NCI-H82 treated with DMSO at 0.1 percent for 48 hours (cell line): ENCODE measurements around the gene PGRMC2.
"Not testable (repeated sequence)": the region's sequence is repeated elsewhere in the genome, so short reads cannot be mapped to it uniquely, and the experiment has no call there.

Experiments used
- DNase-seq: peaks from one replicate; lab custom pipeline; 2025; ENCODE audit not compliant: unreplicated experiment; lab: John Stamatoyannopoulos, UW

PGRMC2 gene

GRCh38 chr4:128271551-128271950, 16.1 kb downstream of the PGRMC2 start:
- no peak for DNase-seq

DNA sequence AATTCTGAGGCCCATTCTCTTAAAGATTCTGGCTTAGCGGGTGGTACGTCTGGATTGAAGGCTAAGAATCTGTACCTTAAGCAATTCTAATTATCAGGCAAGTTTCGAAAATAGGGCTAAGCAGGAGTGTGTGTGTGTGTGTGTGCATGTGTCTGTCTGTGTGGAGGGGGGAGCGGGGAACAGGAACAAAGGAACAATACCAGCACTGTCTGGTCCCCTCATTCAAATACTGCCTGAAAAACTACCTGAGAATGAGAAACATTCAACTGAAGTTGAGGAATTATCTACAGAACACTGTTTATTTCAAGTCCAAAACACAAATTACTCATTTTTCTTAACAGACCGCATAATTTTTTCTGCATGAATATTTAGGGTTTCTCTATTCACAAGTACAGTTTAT, 18.6 kb downstream of the PGRMC2 start:
- no peak for DNase-seq

- DNase-seq, result no peak
These were observed 19.9 kb downstream of the PGRMC2 start for GRCh38 chr4:128267745-128268144.

GRCh38 chr4:128267171-128267570, 20.4 kb downstream of the PGRMC2 start:
- not testable (repeated sequence) for DNase-seq

DNA sequence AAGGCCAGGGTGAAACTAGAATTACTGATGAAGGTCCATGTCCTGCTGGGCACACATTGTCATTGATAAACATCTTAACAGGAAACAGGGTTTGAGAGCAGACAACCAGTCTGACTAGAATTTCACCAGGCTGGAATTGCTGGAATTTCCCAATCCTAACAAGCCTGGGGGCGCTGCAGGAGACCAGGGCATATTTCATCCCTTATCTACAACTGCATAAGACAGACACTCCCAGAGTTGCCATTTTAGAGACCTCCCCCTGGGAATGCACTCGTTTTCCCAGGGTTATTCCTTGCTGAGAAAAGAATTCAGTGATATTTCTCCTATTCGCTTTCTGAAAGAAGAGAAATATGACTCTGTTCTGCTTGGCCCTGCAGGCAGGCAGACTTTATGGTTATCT, 22.1 kb downstream of the PGRMC2 start:
- not testable (repeated sequence) for DNase-seq

DNA sequence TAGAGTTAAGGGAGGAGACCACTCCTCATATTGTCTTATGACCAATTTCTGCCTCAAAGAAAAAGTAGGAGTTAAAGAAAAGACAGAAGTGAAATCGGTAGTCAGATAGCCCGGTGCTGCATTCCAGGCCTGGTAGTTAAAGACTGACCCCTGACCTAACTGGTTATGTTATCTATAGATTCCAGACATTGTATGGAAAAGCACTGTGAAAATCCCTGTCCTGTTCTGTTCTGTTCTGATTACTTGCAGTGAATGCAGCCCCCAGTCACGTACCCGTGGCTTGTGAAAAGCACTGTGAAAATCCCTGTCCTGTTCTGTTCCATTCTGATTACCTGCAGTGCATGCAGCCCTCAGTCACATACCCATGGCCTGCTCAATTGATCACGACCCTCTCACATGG, 27.7 kb downstream of the PGRMC2 start:
- not testable (repeated sequence) for DNase-seq

DNA sequence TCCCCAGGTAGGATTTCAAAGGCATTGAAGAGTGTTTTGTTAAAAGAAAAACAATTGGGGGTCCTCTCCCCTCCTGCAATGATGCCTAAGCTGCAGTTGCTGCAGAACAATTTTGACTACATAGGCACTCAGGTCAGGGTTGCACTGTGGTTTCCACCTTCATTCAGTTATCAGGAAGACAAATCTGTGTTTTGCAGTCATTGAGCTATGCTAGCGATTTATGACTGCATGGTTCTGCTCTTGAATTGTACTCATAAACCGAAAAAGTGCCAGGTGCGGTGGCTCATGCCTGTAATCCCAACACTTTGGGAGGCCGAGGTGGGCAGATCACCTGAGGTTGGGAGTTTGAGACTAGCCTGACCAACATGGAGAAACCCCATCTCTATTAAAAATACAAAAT, 29.4 kb downstream of the PGRMC2 start:
- not testable (repeated sequence) for DNase-seq

GRCh38 chr4:128256539-128256938, 31.1 kb downstream of the PGRMC2 start:
- DNase-seq, result no peak

DNA sequence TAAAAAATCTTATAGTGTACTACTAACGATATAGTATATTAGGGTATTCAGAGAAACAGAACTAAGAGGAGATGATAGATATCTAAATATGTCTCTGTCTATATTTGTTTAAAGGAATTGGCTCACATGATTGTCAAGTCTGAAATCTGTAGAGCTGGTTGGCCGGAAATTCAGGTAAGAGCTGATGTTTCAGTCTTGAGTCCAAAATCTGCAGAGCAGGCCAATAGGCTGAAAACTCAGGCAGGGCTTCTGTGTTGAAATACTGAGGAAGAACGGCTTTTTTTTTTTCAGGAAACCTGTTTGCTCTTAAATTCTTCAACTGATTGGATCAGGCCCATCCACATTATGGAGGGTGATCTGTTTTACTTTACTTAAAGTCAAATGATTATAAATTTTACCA, 31.7 kb downstream of the PGRMC2 start:
- no peak for DNase-seq

DNA sequence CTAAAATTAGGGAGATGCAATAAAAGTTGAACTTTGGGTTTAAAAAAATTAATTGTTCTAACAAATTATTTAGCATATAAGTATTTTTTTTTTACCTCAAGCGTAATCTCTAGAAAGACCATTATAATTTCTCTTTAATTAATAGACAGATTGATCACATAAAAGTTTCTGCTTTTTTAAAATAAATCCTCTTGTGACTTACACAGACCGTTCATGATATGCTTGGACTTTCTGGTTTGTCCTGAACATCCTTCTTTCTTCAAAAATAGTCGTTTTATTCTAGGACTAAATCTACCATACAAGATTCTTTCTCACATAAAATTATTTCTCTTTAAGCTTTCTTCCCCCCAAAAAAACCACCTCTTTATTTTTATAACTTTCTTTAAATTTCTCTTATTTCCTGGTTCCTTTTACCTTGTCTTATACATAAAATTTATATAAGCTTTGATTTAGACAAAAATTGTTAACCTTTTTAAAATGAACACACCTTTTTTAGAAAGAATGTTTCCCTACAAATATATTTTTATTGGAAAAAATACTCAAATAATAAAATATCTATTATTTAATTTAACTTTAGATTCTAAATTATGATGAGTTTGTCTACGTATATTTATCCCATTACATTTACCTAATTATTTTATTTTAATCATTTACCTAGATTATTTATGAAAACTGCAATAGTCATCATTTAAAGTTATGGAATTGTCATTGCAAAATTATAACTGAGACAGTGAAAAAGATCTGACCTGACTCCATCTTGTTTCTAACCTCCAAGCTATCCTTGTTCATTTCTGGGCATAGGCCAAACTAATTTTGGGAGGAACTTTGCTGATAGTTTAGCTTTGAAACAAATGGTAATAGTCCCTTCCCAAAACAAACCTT, 37.6 kb downstream of the PGRMC2 start:
- no peak for DNase-seq

DNA sequence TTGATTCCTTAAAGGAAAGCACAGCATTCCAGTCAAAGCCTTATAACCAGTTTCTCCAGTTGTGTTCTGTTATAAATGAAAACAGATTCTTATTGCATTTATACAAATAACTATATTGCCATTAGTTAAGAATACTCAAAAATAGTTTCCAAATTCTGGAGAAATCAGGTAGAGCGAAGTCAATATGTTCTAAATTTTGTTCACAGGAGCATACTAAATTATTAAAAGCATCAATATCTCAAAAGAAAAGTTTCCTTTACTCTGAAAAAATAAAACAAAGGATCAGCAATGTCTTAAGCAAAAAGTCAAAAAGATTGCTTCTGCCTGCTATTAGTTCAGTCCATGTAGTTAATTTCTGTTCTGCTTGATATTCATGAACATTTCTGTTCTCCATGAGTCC, 39.7 kb downstream of the PGRMC2 start:
- no peak for DNase-seq

GRCh38 chr4:128245391-128245790, 42.2 kb downstream of the PGRMC2 start:
- DNase-seq, result not testable (repeated sequence)

DNA sequence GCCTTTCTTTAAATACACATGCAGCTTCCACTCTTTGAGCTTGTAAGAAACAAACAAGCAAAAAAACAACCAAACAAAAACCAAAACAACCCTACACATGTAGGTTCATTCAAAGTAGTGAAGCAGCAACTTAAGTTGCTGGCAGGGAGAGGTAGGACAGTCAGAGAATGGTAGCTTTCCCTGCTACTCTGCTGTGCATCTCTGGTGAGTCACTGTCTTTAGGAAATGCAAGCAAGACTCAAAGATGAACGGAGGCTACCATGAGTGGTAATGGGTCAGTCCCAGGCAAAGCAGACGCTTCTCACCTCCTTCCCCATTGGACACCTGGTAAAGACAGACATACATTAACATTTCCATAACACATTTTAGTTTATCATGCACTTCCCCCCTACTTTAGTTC, 43.2 kb downstream of the PGRMC2 start:
- DNase-seq, result no peak

DNA sequence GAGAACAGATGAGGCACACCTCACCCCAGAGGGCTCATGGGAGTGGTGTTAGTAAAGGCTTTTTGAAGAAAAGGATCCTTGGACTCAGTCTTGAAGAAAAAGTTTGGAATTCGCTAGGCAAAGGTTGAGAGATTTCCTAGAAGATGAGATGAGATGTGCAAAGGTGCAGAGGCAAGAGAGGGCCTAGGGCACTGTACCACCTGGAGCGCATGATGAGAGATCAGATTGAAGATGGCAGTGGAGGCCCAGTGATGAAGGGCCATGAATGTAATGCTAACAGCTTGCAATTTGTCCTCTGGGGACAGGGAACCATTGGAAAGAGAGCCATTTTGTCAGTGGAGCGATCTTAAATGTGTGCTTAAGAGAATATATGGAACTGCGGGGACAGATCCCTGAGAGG, 45.0 kb downstream of the PGRMC2 start:
- no peak for DNase-seq

- no peak for DNase-seq
These were observed 45.6 kb downstream of the PGRMC2 start for GRCh38 chr4:128241981-128242380.

- no peak for DNase-seq
These were observed 46.1 kb downstream of the PGRMC2 start for GRCh38 chr4:128241425-128241913.

DNA sequence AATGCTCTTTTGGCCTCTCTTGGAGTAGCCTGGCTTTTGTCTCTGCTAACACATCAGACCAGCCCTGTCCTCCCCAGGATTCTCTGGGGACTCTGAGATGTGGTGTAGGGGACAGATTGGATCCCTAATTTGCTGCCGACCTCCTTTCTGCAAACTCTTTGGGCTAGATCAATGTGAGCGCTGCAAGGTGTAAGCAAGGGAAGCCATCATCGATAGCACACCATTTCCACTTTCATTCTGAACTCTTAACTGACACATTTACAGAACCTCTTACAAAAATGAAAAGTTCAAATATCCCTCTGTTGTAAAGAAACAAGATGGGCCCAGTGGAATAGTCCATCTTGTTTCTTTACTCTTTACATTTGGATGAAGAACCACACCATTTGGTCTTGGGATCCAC, 46.6 kb downstream of the PGRMC2 start:
- no peak for DNase-seq

- DNase-seq, result no peak
These were observed 52.8 kb downstream of the PGRMC2 start for GRCh38 chr4:128234836-128235235.

GRCh38 chr4:128232719-128233118, 54.9 kb downstream of the PGRMC2 start:
- DNase-seq, result no peak

DNA sequence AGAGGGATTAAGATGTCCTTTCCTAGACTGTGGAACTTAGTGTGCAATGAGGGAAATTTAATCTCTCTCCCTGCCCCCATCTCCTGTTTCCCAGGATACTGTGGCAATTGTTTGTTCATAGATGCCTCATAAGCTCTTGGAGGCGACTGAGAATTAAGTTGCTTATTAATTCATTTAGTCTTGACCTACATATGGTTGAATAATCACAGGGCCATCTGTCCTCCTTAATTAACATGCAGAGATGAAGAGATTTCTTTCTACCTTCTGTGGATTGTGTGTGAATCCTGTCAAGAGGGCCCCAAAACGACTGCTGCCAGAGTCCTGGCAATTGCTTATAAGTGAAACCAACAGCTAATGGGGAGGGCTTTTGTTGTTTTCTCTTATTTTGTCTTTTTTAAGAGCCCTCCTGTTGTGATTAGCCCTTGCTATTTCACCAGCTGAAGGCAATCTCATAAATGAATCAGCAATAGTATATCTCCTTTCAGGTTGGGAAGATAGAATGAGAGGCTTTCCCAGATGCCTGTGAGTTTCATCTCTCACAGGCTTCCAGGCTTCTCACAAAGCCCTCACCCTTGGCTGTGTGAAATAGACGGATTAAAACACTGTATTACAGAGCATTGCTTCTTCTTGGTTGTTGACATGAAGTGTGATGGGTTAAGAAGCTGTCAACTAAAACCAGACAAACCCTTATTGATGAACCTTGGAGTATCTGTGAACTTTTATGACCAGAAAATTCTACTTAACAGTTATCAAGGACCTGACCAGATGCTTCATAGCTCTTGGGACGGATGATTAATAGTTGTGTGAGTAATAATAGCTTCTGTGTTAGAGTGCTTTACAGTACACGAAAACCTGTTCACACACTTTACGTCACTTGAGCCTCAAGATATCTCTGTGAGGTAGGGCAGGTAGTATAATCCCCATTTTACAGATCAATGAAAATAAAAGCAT, 58.5 kb downstream of the PGRMC2 start:
- DNase-seq, result peak; percentile 94

- peak; percentile 79 for DNase-seq
These were observed 59.5 kb downstream of the PGRMC2 start for GRCh38 chr4:128227991-128228571.
